Measurements from ENCODE around the gene XAB2.

DNA sequence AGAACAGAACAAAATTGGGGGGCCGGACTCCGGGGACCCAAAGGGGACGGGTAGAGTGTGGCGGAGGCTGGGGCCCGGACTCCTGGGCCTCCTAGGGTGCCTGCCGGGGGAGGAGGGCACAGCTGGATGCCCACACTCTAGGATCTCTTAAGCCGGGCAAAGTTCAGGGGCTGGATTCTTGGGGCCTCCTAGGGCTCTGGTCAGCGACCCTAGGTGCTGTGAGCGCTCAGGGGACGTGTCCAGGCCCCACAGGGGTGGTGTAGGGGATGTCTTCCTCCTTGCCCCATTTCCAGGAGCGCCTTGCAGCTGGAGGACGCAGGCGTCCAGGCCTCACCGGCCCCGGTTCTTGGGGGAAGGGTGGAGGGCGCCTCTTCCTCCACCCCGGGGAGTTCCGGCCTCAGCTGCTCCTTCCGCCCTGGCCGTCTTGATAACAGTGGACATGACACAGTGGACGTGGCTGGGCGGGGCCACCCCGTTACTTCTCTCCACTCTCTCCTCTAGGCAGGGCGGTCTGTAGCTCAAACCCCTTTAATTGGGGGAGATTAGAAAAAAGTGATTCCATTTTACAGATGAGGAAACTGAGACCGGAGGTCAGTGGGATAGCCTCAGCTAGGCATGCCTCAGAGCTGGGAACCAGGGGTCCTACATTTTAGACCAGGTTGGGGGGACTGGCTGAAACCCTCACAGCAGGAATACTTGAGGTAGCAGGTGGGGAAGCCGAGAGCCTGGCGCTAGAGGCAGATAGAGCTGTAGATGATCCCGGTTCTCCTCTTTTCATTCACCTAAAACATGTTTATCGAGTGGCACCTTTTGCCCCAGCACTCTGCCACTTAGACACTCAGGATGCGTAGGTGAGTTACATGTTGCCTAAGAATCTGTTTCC, 8.3 kb upstream of the XAB2 start:
- TF ChIP-seq, protein P1, sequence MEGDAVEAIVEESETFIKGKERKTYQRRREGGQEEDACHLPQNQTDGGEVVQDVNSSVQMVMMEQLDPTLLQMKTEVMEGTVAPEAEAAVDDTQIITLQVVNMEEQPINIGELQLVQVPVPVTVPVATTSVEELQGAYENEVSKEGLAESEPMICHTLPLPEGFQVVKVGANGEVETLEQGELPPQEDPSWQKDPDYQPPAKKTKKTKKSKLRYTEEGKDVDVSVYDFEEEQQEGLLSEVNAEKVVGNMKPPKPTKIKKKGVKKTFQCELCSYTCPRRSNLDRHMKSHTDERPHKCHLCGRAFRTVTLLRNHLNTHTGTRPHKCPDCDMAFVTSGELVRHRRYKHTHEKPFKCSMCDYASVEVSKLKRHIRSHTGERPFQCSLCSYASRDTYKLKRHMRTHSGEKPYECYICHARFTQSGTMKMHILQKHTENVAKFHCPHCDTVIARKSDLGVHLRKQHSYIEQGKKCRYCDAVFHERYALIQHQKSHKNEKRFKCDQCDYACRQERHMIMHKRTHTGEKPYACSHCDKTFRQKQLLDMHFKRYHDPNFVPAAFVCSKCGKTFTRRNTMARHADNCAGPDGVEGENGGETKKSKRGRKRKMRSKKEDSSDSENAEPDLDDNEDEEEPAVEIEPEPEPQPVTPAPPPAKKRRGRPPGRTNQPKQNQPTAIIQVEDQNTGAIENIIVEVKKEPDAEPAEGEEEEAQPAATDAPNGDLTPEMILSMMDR (IDR thresholded peaks at IDR 0.05), result no peak
- TF ChIP-seq POLR2A (IDR thresholded peaks at IDR 0.05), result no peak

Measured in Peyer's patch (tissue), 4 donors.